Measurements from ENCODE around the gene GSG1L.

The GSG1L gene

DNA sequence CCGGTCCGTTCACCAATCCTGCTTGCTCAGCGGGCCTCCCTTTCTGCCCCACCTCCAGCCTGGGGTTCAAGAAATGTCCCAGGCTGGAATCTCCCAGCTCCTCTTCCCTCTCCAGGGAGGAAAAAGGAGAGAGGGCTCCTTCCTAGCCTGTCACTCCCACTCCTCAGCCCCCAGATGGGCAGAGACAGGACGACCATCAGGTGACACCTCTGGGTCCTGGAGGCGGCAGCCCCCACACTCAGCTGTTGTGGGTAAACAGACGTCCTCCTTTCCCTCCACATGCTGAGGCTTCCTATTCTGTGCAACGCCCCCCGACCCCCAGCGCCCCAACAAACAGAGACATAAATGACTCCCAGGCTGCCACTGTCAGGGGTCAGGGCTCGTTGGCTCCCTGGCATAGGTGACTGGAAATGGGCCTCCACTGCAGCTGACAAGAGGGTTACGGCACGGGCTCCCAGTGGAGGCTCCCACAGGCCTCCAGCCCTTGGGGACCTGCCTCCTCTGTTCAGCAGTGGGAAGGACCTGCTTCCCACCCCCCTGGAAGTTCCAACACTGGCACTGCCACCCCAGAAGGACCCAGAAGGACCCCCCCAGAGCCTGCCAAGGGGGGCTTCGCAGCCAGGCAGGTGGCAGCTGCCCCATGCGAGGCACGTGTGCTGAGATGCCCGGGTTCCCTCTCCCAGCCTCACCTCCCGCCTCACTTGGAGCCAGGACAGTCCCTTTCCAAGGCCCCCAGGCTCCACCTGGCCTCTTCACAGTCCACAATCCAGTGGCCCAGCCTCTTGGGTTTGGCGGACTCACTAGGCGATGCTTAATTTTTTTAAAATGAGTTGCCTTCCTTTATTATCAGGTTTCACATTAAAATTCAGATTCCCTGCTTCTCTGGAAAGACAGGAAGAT is 281.3 kb downstream of the GSG1L start:
- no peak for DNase-seq

DNA sequence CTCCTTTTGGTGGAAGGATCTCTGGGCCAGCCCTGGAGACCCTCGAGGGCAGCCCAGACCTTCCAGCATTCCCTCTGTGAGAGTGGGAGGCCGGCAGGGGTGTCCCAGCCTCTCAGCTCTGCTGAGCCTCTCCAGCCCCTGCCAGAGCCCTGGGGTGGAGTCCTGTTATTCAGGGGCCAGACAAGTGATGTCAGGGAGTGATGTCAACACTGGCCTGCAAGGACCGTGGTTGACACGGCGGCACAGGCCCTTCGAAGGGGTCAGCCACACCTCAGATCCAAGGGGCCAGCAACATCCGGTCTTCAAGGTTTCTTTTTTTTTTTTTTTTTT is 282.4 kb downstream of the GSG1L start:
- no peak for DNase-seq

DNA sequence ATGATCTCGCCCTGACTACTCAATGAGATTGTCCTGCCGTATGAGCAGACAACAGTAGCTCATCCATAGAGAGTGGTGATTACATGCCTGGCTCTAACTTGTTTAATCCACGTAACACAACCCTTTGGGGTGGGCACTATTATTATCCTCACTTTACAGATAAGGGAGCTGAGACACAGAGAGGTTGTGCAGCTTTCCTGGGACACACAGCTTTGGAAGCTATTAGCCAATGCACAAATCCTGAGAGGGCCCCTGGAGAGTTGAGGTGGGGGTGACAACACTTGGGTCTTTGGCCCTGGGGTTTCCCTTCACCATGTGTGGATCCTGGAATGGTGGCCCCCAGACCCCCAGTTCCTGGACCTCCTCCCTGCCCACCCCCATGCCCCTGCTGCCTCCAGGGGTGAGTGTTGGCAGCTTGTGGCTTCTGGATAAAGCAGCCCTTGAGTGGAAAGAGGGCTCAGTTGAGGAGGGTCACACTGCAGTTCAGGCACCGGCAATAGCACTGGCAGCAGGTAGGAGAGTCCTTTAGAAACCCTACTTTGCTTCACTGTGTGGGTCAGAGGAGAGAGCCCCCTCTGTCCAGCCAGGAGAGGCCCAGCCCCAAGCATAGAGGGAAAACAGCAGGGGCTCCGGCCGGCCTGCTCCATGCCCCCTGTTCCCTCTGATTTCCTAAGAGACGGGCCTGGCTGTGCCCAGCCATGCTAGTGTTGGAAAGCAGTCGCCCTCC is 282.9 kb downstream of the GSG1L start:
- DNase-seq, result no peak

DNA sequence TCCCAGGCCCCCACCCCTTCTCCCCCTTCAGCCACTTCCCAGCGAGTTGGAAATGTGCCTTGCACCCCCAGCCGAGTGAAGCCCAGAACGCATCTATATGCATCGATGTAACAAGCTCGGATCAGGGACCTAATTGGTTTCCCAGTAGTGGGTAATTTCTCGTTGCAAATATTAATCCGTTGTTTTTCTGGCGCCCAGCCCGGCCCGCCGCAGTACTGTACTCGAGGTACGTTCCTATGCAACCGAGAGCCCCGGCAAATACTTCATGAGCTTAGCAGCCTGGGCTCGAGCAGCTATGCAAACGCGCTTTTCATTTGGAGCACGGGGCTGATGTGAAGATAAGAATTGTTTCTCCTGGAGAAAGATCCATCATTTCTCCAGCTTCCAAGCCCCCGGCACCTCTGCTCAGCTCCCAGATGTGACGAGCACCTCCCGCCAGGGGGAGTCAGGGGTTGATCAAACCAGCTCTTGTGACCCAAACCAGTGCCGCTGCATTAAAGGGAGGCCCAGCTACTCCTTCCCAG is 283.8 kb downstream of the GSG1L start:
- DNase-seq, result no peak

DNA sequence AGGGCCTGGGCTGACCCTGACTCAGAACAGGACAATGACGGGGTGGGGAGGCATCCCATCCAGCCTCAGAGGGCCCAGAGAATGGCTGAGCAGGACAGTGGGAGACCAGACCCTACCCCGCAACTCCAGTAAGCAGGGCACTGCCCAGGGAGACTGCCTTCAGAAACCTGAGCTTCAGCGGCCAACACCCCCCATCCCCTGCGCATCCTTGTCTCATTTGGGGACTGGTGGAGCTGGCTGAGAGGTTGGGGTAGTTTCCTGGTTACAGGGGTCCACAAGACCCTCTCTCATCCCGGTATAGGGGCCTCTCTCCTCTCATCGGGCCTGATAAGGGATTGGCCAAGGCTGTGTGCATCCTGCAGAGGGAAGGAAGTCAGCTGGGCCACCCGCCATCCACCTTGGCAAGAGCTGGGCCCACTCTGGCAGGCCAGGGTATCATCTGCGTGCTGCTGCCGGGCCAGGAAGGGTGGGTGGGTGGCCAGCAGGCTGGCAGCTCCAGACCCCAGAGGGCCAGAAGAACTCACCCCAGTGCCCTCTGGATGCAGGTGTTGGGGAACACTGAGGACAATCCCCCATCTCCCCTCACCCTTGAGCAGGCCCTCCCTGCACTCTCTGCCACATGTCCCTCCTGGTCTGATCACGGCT is 284.5 kb downstream of the GSG1L start:
- no peak for DNase-seq

DNA sequence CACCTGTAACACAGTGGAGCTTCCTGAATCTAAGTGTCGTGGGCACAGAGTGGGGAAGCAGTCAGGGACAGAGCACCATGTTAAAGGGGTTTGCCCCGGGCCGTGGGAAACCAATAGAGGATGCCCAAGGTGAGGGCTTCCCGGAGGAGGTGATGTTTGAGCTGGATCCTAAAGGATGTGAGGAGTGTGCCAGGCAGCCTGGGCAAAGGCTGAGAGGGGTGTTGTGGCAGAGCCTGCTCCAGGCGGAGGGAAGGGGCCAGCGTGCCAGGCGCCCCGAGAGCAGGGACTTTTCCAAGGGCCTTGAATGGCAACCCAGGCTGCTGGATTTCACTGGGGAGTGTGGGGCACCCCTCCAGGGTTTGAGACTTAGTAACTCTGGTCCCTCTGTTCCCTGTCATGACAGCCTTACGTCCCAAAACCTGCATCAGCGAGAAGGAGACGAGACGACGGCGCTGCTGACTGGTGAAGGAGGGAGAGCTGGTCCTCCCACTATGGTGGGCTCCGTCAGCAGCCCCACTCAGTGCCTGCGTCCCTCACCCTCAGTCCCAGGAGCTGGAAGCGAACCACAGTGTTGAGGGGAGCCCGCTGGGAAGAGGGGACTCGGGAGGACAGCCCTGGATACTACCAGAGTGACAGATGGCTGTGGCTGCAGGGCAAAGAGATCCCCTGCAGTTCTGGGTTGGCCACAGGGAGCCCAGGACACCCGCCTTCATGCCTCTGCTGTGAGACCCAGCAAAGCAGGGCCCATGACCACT is 285.2 kb downstream of the GSG1L start:
- no peak for DNase-seq

DNA sequence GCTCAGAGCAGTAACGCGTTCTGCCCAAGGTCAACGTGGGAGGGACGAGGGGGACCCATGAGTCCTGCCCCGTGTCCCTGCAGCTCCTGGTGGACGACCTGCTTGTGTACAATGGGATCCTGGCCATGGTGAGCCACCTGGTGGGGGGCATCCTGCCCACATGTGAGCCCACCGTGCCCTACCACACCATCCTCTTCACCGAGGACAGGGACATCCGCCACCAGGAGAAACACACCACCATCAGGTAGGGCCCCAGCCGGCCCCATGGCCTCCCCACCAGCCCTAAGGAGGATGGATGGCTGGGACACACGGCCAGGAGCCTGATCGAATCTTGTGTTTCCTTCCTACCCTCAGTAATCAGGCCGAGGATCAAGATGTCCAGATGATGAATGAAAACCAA is 286.0 kb downstream of the GSG1L start:
- no peak for DNase-seq

DNA sequence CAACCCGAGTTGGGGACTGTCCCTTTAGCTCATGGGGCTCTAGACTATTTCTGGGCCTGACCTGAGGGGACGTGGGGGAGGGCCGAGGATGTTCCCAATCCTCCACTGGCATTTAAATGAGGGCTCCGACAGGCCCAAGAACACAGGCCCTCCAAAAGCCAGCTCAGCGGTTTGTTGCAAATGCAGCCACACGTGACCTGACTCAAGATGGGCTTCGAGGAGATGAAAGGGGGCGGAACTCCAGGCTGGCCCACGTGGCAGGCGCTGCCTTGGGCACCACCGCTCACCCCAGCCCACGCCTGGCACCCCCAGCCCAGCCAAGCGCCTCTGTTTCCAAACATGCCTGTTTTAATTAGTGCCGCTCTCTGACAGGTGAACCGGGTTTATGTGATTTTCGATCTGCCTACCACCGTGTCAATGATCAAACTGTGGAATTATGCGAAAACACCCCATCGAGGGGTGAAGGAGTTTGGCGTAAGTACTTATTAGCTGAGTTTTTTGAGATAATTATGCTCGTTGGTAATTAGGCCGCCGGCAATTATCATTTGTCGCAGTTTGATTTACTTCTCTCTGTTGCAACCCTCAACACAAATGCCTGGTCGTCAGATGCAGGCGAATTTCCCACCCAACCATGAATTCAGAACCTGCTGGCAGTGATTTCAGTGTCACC is 286.8 kb downstream of the GSG1L start:
- no peak for DNase-seq

DNA sequence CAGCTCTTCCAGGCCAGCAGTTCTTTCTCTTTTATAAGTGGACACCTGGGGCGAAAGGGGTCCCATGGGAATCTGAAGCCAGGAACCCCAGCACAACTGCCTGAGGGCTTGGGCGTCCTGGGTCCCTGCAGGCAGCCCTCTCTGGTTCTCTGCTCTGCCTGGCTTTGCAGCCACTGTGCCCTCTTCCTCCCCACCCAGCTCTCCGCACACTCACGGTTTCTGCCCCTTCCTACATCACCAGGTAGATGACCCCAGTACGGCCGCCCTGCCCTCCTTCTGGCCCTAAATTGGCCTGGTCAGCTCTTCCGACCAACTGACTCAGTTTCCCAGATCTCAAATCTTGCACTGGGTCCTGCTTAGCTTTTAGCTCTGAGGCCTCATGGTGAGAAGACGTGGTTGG is 288.3 kb downstream of the GSG1L start:
- DNase-seq, result no peak

DNA sequence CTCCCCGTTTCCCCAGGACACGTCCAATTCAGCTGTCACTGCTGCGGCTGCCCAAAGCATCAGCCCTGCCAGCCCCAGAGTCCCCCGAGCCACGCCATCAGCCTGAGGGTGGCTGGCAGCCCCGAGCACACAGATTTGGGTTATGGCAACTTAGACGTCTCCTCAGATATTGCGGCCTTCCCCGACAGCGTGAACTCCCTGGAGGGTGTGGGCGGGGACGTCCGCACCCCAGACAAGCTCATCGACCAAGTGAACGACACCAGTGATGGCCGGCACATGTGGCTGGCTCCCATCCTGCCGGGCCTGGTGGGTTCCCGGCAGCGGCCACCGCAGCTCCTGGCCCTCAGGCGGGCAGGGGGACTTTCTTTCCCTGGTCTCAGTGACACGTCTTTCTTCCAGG is 288.7 kb downstream of the GSG1L start:
- DNase-seq, result no peak

DNA sequence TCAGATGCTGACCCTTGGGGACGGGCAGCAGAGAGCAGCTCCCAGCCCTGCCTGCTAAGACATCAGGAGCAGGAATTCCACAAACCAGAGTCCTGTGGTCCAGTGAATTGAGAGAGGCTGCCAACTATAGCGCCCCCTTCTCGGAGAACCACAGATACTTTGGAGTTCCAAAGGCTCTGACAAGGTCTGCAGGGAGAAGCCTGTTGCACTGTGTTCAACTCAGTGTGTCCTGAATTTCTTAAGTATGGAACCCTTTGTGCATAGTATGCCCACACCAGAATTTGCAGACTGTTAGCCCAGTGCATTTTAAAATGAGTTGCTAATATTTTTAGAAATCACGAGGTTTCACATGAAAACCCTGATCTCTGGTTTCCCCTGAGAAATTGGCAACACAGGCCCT is 290.2 kb downstream of the GSG1L start:
- no peak for DNase-seq

DNA sequence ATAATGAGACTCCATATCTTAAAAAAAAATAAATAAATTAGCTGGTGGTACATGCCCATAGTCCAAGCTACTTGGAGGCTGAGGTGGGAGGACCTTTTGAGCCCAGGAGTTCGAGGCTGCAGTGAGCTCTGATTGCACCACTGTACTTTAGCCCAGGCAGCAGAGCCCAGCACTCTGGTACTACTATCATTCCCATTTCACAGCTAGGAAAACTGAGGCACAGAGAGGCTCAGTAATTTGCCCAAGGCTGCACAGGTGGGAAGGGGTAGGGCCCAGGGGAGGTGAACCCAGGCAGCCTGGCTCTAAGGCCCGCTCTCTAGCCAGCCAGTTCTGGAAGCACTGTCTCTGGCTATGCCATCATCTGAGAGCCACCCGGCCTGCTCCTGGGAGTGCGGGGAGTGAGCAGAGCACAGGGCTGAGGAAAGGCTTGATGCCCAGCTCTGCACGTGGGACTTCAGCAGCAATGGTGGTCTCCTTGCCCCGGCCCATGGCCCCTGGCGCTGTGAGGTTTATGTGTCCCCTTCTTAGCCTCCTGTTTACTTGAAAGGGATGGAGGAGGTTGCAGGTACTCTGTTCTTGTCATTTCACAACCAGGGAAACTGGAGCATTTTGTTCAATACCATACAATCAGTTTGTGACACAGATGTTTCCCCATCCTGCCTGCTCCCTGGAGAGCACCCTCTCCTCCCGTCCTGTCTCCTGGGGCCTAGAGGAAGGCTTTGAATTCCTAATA is 291.3 kb downstream of the GSG1L start:
- no peak for DNase-seq

DNA sequence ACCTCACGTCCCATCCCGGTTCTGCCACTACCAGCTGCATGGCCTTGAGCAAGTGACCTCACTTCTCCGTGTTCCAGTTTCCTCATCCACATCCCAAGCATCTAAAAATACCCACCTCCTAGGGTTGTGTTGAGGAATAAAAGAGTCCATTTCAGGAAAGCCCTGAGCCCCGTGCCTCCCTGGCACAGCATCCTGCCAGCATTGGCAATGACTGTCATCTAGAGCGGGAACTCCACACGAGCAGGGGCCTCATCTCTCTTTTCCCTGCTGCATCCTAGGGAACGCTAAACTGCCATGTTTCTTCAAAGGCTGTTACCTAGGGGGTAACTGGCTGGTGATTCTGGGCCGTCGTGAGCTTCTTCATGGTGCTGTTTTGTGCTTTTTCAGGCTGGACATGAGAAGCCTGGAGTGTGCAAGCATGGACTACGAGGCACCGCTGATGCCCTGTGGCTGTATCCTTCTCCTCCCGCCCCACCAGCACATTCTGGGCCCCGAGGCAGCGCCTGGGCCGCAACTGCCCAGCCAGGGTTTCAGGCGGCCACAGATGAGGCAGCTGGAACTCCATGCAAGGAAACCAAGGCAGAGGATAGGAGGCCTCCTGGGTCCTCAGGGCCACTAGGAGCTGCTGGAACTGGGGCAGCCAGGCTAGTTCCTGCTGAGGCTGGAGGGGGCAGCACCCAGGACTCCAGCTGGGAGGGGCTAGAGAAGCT is 292.2 kb downstream of the GSG1L start:
- no peak for DNase-seq

DNA sequence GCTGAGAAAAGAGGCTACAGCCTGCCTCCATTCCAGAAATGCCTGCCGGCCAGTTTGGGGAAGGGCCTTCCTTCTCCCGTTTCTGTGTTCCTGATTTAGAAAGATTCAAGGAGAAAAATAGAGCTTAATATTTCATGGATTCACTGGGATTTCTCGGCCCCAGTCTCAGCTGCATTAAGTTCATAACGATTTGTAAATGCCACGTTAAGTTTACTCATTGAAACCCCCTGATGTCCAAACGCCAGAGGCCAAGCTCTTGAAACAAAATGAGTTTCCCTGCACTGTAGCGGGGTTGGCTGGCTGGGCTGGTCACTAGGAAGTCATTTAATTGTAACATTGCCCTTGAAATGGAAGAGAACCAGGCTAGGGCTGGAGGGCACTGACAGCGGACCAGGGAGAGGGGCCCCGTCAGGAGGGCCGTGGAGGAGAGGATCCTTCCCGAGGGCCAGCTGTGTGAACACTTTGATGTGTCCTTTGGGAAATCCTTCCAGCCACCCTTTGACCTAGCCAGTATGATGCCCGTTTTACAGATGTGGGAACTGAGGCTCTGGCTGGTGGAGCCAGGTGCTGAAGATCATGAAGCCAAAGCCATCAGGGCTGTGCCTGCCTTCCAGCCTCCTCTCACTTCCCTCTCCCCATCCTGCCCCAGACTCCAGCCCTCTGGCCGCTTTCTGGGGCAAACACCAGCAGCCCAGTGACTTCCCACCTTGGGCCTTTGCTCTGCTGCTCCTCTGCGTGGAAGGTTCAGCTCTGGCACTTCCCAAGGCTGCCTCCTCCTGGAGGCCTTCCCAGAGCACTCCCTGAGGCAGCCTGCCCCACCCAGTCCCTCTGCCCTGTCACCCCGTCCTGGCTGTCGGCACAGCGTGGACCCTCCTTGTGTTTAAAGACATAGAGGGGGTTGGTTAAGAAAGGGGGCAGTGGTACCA is 293.0 kb downstream of the GSG1L start:
- DNase-seq, result no peak

DNA sequence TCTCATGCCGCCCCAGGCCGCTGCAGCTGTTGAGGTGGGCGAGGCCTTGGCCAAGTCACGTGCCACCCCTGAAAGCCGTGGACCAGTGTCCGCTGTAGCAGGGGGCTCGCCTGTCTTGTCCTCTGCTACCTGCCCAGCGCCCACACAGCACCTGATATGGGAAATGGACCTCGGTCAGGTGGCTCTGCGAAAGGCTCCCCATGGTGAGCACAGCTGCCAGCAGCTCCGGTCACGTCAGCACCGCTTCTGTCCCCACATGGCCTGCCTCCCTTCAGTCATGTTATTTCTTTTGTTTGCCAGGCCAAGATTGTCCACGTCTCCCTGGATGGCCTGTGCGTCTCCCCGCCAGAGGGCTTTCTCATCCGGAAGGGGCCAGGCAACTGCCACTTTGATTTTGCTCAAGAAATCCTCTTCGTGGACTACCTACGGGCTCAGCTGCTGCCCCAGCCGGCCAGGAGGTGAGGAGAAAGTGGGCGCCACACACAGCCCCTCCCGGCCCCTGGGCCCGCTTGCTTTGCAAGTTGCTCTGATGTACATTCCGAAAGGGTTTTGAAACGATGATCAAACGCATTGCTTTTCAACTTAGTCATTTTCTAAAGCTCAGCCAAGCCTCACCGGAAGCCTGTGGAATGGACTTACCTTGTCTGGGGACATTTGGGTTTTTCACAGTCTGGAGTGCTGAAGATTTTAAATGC is 293.8 kb downstream of the GSG1L start:
- DNase-seq, result no peak

DNA sequence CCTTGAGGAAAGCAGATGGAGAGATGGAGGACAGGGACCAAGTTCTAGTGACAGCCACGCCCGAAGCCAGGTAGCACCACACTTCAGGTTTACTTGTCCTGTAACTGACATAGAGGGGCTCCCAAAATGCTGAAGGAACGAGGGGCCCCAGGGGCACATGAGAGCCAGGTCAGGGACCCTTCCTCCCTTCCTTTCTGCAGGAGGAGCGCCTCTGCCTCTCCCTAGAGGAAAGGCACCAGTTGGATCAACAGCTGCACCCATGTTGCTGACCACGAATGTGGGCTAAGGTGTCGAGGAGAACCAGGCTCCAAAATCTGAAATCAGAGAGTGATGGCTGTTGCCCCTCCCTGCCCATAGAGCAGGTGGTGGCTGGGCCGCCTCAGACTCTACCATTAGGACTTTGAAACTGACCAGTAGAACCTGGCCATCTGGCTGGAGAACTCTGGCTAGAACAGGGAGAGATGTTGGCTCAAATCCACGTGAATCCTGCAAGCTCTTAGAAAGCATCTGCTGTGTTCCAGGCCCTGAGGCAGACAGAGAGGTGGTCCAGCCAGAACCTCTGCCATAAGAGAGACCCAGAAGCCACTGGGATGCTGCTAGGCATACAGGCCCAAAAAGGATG is 294.8 kb downstream of the GSG1L start:
- no peak for DNase-seq

DNA sequence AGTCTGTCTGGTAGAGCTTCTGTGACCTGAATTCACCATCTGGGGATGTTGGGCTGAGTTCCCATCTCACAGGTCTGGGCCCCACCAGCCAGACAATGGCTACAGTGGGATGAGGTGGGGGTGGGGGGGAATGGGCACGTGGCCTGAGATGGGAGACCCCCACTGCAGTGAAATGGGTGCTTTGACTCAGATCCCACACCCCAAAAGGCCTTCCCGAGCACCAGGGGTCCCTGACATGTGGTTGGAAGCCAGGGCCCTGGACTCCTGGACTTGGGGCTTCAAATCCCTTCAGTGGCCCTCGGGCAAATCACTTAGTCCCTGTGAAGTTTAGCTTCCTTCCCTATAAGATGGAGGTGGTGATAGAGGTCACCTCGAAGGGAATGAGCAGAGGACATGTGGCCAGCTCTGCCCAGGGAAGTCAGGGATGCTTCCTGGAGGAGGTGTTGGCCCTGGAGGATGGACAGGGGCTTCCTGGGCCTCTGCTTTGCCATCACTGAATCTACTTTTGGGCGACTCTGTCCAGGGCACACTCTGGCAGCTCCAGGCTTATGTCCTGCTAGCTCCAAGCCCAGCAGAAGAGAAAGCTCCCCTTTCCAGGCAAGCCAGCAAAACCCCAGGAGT is 295.4 kb downstream of the GSG1L start:
- no peak for DNase-seq

DNA sequence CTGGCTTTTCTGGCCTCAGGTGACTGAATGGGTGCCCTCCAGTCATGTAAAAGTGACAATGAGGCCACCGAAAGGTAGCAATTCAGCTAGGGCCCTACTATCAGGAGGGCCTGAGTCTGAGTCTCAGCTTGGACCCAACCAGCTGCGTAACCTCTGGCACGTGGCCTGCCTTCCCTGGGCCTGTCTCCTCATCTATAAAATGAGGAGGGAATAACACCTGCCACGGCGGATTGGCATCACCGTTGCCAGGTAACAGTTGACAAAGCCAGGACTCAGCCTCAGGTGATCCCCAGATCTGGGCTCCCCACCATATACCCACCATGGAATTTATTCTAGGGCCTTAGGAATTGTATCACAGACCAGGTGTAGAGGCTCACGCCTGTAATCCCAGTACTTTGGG is 296.4 kb downstream of the GSG1L start:
- DNase-seq, result no peak

All from activated effector memory CD4-positive, alpha-beta T cell treated with Interleukin-2 at 50 U/mL for 16 hours (primary cell).